Ovary (tissue), 9 donors: ENCODE measurements around the gene PTPRN2. TPM values are rescaled to one million over a fixed set of nuclear protein-coding genes. Genes with fewer than 3 reads are reported as not detected.
"Not testable (repeated sequence)": the region's sequence is repeated elsewhere in the genome, so short reads cannot be mapped to it uniquely, and the experiment has no call there.

Experiments
- DNase-seq, 5 donors: peaks; one replicate each; pipeline ENCODE4 v3.0.0-alpha.2; 2019 to 2020
- H3K27ac ChIP-seq, 2 donors: fragments of 200-600 bp; one replicate each; pipeline versions ENCODE4 v1.5.1 to v1.8.0; 2019 to 2022
- H3K27me3 ChIP-seq: fragments of 200-600 bp; one replicate; pipeline ENCODE4 v1.8.0; 2022
- H3K36me3 ChIP-seq: fragments of 200-600 bp; sonication (generic); one replicate; pipeline ENCODE4 v1.5.1; 2019
- H3K4me1 ChIP-seq: one replicate; pipeline ENCODE4 v1.8.1; 2013; ENCODE audit warnings: mild to moderate bottlenecking, moderate library complexity; ENCODE audit not compliant: insufficient read depth
- H3K4me3 ChIP-seq: fragments of 200-600 bp; sonication (generic); one replicate; pipeline ENCODE4 v1.5.1; 2017
- H3K9me3 ChIP-seq, 2 donors: fragments of 200-600 bp in 1 of 2; sonication (generic) in 1 of 2; one replicate each; pipeline versions ENCODE4 v1.5.1 to v1.8.1; 2013 to 2019; ENCODE audit warnings: mild to moderate bottlenecking in 1 of 2, moderate library complexity in 1 of 2
- EP300 ChIP-seq: sonication (generic); formaldehyde crosslinking; IDR thresholded peaks from one replicate; pipeline ENCODE4 v1.6.1; 2017; ENCODE audit warnings: antibody characterized with exemption
- POLR2A ChIP-seq: fragments of 450-650 bp; IDR thresholded peaks from one replicate; pipeline ENCODE4 v1.6.1; 2017; ENCODE audit warnings: antibody characterized with exemption, mild to moderate bottlenecking, moderate library complexity
- WGBS, 3 donors: extraction: QIAGEN DNeasy Blood & Tissue Kit in 1 of 3; methylation state at CpG; one replicate each; pipeline versions ENCODE4 v1.1.5 to v1.1.7; 2013 to 2017; 5-methylcytosine and 5-hydroxymethylcytosine counted together
- intact Hi-C, 4 donors: fragments of 100-400 bp; cut with DNase I; formaldehyde crosslinking; loops; one replicate each; pipeline versions ENCODE4 v1.11.0 to v1.15.1; 2022 to 2023
- polyA plus RNA-seq, 2 donors: library from polyadenylated mRNA; stranded (reverse); fragments of 200-250 nt in 1 of 2; fragments of 350-450 nt in 1 of 2; fragmentation: Illumina TruSeq in 1 of 2; extraction: RNeasy Lipid Tissue Mini Kit (QIAGEN cat#74804) in 1 of 2; gene quantifications; one replicate each; pipeline ENCODE4 v1.2.3, GENCODE V29; 2013 to 2014
- total RNA-seq, 7 donors: library from RNA; depleted of rRNA in 2 of 7; stranded (reverse); fragments of >200 nt in 2 of 7; fragmentation: NEBNext Ultra II Directional in 3 of 7; extraction: Animal tissue kit (Norgen Biotek cat#: 25700) in 3 of 7; gene quantifications; one replicate each; pipeline versions ENCODE4 v1.1.0 to v1.2.4, GENCODE V29; 2016 to 2023
- TF ChIP-seq, protein P1 (sequence below), 3 donors: fragments of 450-650 bp in 2 of 3; fragments of 200-600 bp in 1 of 3; IDR thresholded peaks; one replicate each; pipeline versions ENCODE4 v1.5.1 to v1.8.0; 2016 to 2022; ENCODE audit warnings: antibody characterized with exemption in 3 of 3, mild to moderate bottlenecking in 1 of 3
- donor health status: DM: no; HTN: no; CAD: no; lungs with moderate emphysema.
- donor health status: DM: no; HTN: no; CAD: no.
- donor health status: Bipolar disorder and iron deficiency.
- donor health status: DM: yes; HTN: yes; CAD: no.
- donor health status: DM: no; HTN: no; CAD: no.
- donor health status: DM: yes; HTN: yes; CAD: no.

The PTPRN2 gene
- total and polyA plus RNA-seq, 9 donors, result 3.5 to 11.1 (median 5.9) TPM

DNA sequence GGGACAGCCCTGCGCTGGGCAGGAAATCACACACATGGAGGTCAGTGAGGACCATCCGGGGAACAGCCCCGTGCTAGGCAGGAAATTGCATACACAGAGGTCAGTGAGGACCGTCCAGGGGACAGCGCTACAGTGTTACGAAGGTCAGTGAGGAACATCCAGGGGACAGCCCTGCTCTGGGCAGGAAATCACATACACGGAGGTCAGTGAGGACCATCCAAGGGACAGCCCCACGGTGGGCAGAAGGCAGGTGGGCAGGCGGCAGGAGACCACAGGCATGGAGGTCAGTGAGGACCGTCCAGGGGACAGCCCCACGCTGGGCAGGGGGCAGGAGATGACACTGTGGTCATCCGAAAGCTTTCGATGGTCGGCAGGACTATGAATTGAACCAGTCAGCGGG is 79.7 kb downstream of the PTPRN2 start:
- H3K27me3 ChIP-seq, result no peaks in the 10 kb centered on the region
- intact Hi-C loops, result no loop called here
- no peak overlapping the region for H3K27ac ChIP-seq
- no peaks in the 10 kb centered on the region for H3K36me3 ChIP-seq
- no peak for DNase-seq
- H3K9me3 ChIP-seq, result peaks cover 0 to 10% of the 10 kb centered on the region in 2 donors
- WGBS, 3 donors, result 80 to 82% (median 82%) methylated on average over 15 of the region's 15 CpGs
- H3K4me1 ChIP-seq, result no peaks in the 10 kb centered on the region
- TF ChIP-seq, protein P1, sequence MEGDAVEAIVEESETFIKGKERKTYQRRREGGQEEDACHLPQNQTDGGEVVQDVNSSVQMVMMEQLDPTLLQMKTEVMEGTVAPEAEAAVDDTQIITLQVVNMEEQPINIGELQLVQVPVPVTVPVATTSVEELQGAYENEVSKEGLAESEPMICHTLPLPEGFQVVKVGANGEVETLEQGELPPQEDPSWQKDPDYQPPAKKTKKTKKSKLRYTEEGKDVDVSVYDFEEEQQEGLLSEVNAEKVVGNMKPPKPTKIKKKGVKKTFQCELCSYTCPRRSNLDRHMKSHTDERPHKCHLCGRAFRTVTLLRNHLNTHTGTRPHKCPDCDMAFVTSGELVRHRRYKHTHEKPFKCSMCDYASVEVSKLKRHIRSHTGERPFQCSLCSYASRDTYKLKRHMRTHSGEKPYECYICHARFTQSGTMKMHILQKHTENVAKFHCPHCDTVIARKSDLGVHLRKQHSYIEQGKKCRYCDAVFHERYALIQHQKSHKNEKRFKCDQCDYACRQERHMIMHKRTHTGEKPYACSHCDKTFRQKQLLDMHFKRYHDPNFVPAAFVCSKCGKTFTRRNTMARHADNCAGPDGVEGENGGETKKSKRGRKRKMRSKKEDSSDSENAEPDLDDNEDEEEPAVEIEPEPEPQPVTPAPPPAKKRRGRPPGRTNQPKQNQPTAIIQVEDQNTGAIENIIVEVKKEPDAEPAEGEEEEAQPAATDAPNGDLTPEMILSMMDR (IDR thresholded peaks at IDR 0.05), result no peak
- TF ChIP-seq POLR2A, result no peak
- TF ChIP-seq EP300, result no peak
- H3K4me3 ChIP-seq, result no peak overlapping the region

DNA sequence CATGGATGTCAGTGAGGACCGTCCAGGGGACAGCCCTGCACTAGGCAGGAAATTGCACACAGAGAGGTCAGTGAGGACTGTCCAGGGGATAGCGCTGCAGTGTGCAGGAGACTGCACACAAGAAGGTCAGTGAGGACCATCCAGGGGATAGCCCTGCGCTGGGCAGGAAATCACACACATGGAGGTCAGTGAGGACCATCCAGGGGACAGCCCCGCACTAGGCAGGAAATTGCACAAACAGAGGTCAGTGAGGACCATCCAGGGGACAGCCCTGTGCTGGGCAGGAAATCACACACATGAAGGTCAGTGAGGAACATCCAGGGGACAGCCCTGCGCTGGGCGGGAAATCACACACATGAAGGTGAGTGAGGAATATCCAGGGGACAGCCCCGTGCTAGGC is 80.4 kb downstream of the PTPRN2 start:
- DNase-seq, H3K9me3 ChIP-seq, H3K4me1 ChIP-seq, H3K27me3 ChIP-seq, H3K36me3 ChIP-seq, H3K27ac ChIP-seq, intact Hi-C loops, H3K4me3 ChIP-seq: not testable (repeated sequence)
- 76 to 80% (median 78%) methylated on average over 7 of the region's 7 CpGs for WGBS, 3 donors

DNA sequence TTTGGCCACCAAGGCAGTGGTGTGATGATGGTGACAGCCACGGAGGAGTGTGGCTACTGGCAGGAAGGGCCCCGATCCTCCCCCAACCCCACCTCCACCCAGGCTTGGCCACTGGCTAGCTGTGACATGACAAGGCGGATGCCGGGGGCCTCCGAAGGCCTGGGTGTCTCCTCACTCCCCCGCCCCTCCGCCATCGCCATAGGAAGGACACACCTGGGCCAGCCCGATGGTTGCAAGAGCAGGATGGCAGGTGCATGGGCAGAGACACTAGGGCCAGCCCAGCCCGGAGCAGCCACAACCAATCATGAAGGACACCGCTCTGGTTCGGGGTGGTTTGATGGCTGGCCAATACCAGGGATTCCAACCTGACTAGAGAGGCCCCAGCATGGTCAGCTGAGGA is 81.0 kb downstream of the PTPRN2 start:
- 89 to 97% (median 96%) methylated on average over 12 of the region's 12 CpGs for WGBS, 3 donors
- no peak overlapping the region for H3K27ac ChIP-seq
- H3K4me1 ChIP-seq, result no peaks in the 10 kb centered on the region
- DNase-seq, result no peak
- H3K4me3 ChIP-seq, result no peak overlapping the region
- H3K27me3 ChIP-seq, result no peaks in the 10 kb centered on the region
- TF ChIP-seq, protein P1 (IDR thresholded peaks at IDR 0.05), result no peak
- TF ChIP-seq POLR2A (no peak), EP300 (no peak)
- no peaks in the 10 kb centered on the region for H3K36me3 ChIP-seq
- intact Hi-C loops, result no loop called here
- H3K9me3 ChIP-seq, result peaks cover 0 to 4% of the 10 kb centered on the region in 2 donors

GRCh38 chr7:158505683-158506082 is 81.9 kb downstream of the PTPRN2 start:
- no peaks in the 10 kb centered on the region for H3K4me1 ChIP-seq
- H3K27me3 ChIP-seq, result no peaks in the 10 kb centered on the region
- peaks cover 0 to 4% of the 10 kb centered on the region in 2 donors for H3K9me3 ChIP-seq
- no peak overlapping the region for H3K4me3 ChIP-seq
- DNase-seq, result no peak
- no peak overlapping the region for H3K27ac ChIP-seq
- H3K36me3 ChIP-seq, result no peaks in the 10 kb centered on the region
- intact Hi-C loops, result no loop called here
- no peak for TF ChIP-seq EP300
- TF ChIP-seq POLR2A, result no peak
- TF ChIP-seq, protein P1 (IDR thresholded peaks at IDR 0.05), result no peak
- WGBS, 3 donors, result 94 to 97% (median 95%) methylated on average over 14 of the region's 14 CpGs

DNA sequence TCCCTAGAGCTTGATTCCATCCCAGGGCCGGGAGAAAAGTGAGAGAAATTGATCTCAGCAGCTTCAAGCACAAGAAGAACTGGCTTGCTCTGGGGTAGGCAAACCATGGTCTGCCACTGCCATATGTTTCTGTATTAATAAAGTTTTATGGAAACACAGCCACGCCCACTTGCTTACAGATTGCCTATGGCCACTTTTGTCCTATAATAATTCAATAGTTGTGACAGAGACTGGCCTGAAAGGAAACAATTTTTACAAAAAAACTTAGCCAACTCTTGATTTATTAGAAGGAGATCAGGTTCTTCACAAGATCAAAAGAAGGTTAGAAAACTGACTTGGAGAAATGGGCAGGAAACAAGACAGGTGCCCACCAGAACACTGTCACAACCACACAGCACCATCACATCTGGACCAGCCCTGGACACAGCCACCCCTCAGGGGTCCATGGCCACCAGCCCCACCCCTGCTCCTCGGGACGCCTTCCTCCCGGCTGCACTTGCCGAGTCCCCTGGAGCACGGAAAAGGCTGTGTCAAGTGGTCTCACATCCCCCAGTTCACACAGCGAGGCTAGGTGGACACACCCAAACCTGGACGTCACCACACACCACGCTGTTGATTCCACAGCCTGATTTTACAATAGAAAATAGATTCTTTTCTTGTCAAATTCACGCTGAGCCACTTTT is 85.4 kb downstream of the PTPRN2 start:
- Histone ChIP-seq H3K27me3 (no peaks in the 10 kb centered on the region), H3K36me3 (no peaks in the 10 kb centered on the region), H3K9me3 (peaks cover 0 to 4% of the 10 kb centered on the region in 2 donors), H3K4me3 (no peak overlapping the region), H3K4me1 (no peaks in the 10 kb centered on the region), H3K27ac (no peak overlapping the region)
- no peak for DNase-seq
- 80 to 86% (median 82%) methylated on average over 11 of the region's 11 CpGs for WGBS, 3 donors
- TF ChIP-seq EP300, result no peak
- TF ChIP-seq, protein P1 (IDR thresholded peaks at IDR 0.05), result no peak
- TF ChIP-seq POLR2A, result no peak
- intact Hi-C loops, result no loop called here
